ACC112 (cell line): ENCODE data around the gene NSFL1C.

Experiments
- H2AFZ ChIP-seq: fragments of 200-600 bp; sonication (generic); one replicate; pipeline ENCODE4 v1.6.0; 2017; ENCODE audit warnings: antibody characterized with exemption, low read length; ENCODE audit not compliant: unreplicated experiment
- H3K27ac ChIP-seq: fragments of 200-600 bp; sonication (generic); 2 replicates; pipeline ENCODE4 v1.5.1; 2014; ENCODE audit warnings: low read depth, mild to moderate bottlenecking, antibody characterized with exemption, low read length, moderate library complexity
- H3K27me3 ChIP-seq: fragments of 200-600 bp; sonication (generic); 2 replicates; pipeline ENCODE4 v1.6.1; 2014; ENCODE audit warnings: mild to moderate bottlenecking, antibody characterized with exemption, low read length, moderate library complexity, mixed read lengths; ENCODE audit not compliant: insufficient read depth
- H3K36me3 ChIP-seq: fragments of 200-600 bp; sonication (generic); 2 replicates; pipeline ENCODE4 v1.6.1; 2016; ENCODE audit warnings: mild to moderate bottlenecking, antibody characterized with exemption, low read length, moderate library complexity, mixed read lengths; ENCODE audit not compliant: insufficient read depth
- H3K4me1 ChIP-seq: fragments of 200-600 bp; sonication (generic); one replicate; pipeline ENCODE4 v1.6.1; 2016; ENCODE audit warnings: low read length, mixed read lengths; ENCODE audit not compliant: insufficient read depth, unreplicated experiment, control insufficient read depth
- H3K4me3 ChIP-seq: fragments of 200-600 bp; sonication (generic); 2 replicates; pipeline ENCODE4 v1.5.1; 2014; ENCODE audit warnings: mild to moderate bottlenecking, low read depth, low read length
- H3K79me2 ChIP-seq: fragments of 200-600 bp; sonication (generic); one replicate; pipeline ENCODE4 v1.6.0; 2016; ENCODE audit warnings: low read length; ENCODE audit not compliant: control insufficient read depth, unreplicated experiment, insufficient read depth

NSFL1C gene

DNA sequence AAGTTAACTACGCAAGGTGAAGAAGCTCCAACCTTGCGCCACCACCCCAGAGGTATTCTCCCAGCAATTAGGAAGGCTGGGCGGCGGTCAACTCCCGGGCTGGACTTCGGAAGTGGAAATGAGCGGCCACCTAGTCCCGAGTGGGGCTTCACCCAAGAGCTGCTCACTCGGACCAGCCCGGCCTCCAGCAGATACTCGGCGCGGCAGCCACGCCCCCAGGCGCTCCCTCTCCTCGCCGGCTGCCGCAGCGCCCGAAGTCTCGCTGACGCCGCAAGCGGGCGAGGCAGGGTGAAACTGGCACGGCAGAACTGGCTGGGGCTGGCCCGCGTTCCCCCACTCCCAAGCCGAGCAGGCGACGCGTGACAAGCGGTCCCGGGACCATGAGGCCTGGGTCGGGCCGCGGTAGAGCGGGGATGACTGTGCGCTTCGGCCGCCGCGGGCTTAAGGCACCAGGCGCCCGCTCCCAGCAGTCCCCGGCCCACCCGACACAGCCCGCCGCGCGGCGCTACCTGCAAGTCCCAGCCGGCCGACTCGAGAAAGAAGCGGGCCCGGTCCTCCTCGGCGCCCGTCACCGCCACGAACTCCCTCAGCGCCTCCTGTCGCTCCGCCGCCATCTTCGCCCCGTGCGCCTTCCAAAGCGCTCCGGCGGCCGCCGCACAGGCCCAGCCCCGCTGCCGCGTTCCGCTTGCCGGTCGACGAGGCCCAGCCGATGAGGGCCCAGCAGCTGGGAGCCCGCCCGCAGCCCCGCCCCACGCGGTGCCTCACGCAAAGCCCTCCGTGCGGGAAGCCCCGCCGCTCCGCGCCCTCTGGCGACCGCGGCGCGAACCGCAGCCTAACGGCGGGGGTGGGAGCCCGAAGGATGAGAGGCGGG is at the start of gene NSFL1C:
Gene NSFL1C (minus strand): TSS at position 639 of the 871 bp plus-strand sequence. CDS start 25 bp downstream, at position 614.
- Histone ChIP-seq H3K4me3 (peak within 1 kb of the TSS; percentile 92), H3K36me3 (peaks cover 10% of the 10 kb centered on the region), H3K79me2 (peaks cover 44% of the 10 kb centered on the region), H2AFZ (peak within 1 kb of the TSS; percentile 95), H3K27ac (peak within 1 kb of the TSS; percentile 80), H3K27me3 (no peaks in the 10 kb centered on the region), H3K4me1 (peaks cover 40% of the 10 kb centered on the region)

DNA sequence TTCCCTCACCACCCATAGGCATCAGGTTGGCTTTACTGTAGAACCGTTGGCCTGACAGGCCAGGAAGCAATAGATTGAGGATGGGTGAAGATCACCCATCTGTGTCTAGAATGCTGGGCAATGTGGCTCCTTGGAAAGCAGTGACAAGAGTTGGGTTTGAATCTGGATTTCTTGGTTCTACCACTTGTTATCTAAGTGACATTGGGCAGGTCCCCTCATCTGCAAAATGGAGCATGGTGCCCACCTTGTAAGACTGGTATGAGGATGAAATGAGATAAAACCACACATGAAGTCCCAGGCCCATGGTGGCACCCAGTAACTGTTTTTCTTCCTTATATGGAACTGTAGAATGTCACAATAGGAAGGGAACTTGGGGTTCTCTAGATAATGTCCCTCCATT is 47.2 kb upstream of the NSFL1C start:
- Histone ChIP-seq H3K4me3 (no peak overlapping the region), H3K27me3 (peaks cover 77% of the 10 kb centered on the region)

DNA sequence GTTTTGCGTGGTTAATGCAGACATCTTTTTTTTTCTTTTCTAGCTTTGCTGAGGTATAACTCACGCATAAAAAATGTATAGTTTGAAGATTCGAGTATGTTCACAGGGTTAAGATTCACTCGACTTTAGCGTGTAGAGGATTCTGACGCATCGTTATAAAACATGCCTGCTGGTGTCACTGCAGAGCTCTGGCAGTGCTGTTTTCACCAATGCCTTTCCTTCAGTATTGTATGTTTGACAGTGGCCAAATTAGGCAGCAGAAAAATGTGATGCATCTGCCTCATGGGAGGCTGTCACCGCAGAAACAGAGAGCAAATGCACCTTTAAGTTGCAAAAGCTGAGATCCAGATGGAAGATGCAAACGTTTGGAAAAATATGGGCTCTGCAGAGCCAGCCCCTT is 42.6 kb upstream of the NSFL1C start:
- H2AFZ ChIP-seq = no peak overlapping the region
- H3K27me3 ChIP-seq = peaks cover 48% of the 10 kb centered on the region
- no peak overlapping the region for H3K4me3 ChIP-seq
- no peak overlapping the region for H3K27ac ChIP-seq
- H3K4me1 ChIP-seq = peaks cover 10% of the 10 kb centered on the region
- H3K36me3 ChIP-seq = no peaks in the 10 kb centered on the region
- no peaks in the 10 kb centered on the region for H3K79me2 ChIP-seq

More for the DNA sequence above, 47.2 kb upstream of the NSFL1C start:
- H2AFZ ChIP-seq = no peak overlapping the region
- H3K27ac ChIP-seq = no peak overlapping the region
- no peaks in the 10 kb centered on the region for H3K79me2 ChIP-seq
- H3K36me3 ChIP-seq = no peaks in the 10 kb centered on the region
- no peaks in the 10 kb centered on the region for H3K4me1 ChIP-seq

DNA sequence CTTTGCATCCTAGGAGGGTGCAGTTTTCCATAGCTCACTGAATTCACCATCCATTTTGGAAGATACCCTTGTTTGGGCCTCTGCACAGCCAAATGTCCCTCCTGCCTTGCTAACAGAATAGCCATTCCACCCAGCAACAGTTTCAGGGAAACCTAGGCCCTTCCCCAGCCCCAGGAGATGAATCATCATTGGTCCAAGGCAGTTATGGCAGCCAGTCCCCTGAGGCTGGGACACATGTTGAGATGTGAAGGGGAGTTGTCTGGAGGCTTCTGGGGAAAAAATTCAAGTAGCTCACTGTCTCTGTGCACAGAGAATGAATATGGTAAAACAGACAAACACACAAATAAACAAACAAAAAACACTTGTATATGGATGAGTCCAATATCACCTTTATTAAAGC is 41.9 kb upstream of the NSFL1C start:
- Histone ChIP-seq H3K27ac (no peak overlapping the region), H3K4me3 (no peak overlapping the region), H3K27me3 (peaks cover 41% of the 10 kb centered on the region), H3K36me3 (no peaks in the 10 kb centered on the region), H2AFZ (no peak overlapping the region), H3K79me2 (no peaks in the 10 kb centered on the region), H3K4me1 (peaks cover 10% of the 10 kb centered on the region)

DNA sequence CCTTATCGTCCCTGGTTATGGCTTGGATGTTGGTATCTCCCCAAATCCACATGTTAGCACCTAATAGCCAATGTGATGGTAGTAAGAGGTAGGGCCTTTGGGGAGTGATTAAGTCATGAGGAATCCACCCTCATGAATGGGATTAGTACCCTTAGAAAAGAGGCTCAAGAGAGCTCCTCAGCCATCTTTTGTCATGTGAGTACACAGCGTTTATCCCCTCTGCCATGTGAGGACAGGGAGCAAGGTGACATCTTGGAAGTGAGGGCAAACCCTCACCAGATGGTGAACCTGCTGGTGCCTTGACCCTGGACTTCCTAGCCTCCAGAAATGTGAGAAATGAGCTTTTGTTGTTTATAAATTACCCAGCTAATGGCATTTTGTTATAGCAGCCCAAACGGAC is 40.6 kb upstream of the NSFL1C start:
- Histone ChIP-seq H2AFZ (no peak overlapping the region), H3K4me3 (no peak overlapping the region), H3K27ac (no peak overlapping the region), H3K79me2 (no peaks in the 10 kb centered on the region), H3K27me3 (peaks cover 33% of the 10 kb centered on the region), H3K36me3 (no peaks in the 10 kb centered on the region), H3K4me1 (peaks cover 10% of the 10 kb centered on the region)

DNA sequence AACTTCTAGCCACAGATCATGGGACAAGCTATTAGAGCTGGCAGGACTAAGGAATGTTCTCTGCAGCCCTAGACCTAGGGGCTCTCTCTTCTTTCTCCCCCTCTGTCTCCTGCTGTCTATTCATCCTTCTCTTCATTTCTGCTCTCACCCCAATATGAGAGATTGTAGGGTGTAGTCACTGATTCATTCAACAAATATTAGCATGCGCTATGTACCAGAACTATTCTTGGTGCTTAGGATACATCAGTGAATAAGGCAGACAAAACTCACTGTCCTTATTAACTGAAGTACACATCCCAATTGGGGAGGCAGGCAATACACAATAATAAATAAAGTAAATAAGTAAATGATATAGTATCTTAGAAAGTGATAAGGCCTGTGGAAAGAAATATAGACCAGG is 39.2 kb upstream of the NSFL1C start:
- Histone ChIP-seq H3K27ac (no peak overlapping the region), H2AFZ (no peak overlapping the region), H3K4me3 (no peak overlapping the region), H3K27me3 (peaks cover 24% of the 10 kb centered on the region; the same call in 1 of the 2 replicates), H3K79me2 (no peaks in the 10 kb centered on the region), H3K4me1 (peaks cover 10% of the 10 kb centered on the region), H3K36me3 (no peaks in the 10 kb centered on the region)

GRCh38 chr20:1505361-1505760 is 38.7 kb upstream of the NSFL1C start:
- no peak overlapping the region for H3K4me3 ChIP-seq
- no peak overlapping the region for H3K27ac ChIP-seq
- peaks cover 10% of the 10 kb centered on the region for H3K4me1 ChIP-seq
- H3K36me3 ChIP-seq = no peaks in the 10 kb centered on the region
- H3K27me3 ChIP-seq = peaks cover 19% of the 10 kb centered on the region; the same call in 1 of the 2 replicates
- no peak overlapping the region for H2AFZ ChIP-seq
- H3K79me2 ChIP-seq = no peaks in the 10 kb centered on the region

- Histone ChIP-seq H3K36me3 (no peaks in the 10 kb centered on the region), H3K79me2 (no peaks in the 10 kb centered on the region), H3K4me1 (peaks cover 10% of the 10 kb centered on the region), H2AFZ (no peak overlapping the region), H3K27ac (no peak overlapping the region), H3K4me3 (no peak overlapping the region), H3K27me3 (peaks cover 9% of the 10 kb centered on the region; the same call in 1 of the 2 replicates)
These were observed 37.0 kb upstream of the NSFL1C start for GRCh38 chr20:1503564-1504227.

DNA sequence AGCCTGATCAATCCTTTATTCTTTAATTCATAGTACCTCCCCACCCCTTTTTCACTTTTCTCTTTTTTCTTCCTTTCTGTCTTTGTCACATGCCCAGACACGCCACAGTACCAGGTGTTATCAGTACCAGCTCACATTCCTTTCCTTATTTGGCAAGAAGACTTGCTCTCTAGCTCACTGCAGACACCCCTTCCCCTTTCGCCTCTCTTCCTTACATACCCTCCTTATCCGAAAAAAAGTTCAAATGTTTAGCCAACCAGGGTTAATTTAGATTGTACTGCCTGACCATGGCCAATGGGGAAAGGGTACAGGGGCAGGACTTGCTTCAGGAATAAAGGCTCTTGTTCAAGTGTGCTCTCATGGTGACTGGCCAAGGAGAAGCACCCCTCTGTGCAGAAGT is 33.8 kb upstream of the NSFL1C start:
- Histone ChIP-seq H3K4me1 (peaks cover 5% of the 10 kb centered on the region), H3K79me2 (no peaks in the 10 kb centered on the region), H3K27ac (no peak overlapping the region), H3K36me3 (no peaks in the 10 kb centered on the region), H3K27me3 (peaks cover 13% of the 10 kb centered on the region; the same call in 1 of the 2 replicates), H3K4me3 (no peak overlapping the region), H2AFZ (no peak overlapping the region)

DNA sequence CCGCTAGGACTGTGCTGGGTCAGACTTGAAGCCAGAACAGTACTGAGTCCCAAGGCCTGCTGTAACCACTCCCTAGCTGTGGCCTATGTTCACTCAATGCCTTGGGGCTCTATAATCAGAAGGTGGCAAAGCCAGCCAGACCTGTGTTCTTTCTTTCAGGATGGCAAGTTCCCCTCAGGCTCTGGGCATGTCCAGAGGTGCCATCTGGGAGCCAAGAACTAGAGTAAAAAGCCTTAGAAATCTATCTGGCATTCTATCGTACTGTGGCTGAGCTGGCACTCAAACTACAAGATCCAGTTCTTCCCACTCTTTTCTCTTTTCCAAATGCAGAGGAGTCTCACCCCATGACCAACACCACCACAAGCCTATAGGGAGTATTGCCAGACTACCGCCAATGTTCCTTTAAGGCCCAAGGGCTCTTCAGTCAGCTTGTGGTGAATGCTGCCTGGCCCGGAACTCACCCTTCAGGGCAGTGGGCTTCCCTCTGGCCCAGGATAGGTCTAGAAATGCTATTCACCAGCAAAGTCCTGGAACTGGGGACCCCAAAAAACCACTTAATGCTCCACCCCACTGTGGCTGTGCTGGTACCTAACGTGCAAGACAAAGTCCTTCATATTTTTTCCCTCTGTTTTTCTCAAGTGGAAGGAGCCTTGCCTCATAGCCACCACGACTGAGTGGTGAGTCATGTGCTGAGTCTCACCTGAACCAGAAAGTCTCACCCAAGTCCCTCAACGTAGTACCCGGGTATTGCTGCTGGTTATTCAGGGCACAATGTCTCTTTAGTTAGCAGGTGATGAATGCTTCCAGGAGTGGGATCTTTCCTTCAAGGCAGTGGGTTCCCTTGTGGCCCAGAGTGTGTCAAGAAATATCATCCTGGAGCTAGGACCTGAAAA is 33.1 kb upstream of the NSFL1C start:
- no peak overlapping the region for H2AFZ ChIP-seq
- no peak overlapping the region for H3K27ac ChIP-seq
- H3K36me3 ChIP-seq = no peaks in the 10 kb centered on the region
- no peaks in the 10 kb centered on the region for H3K4me1 ChIP-seq
- no peaks in the 10 kb centered on the region for H3K79me2 ChIP-seq
- H3K4me3 ChIP-seq = no peak overlapping the region
- peaks cover 20% of the 10 kb centered on the region; the same call in 1 of the 2 replicates for H3K27me3 ChIP-seq
